Left hindlimb (tissue), 1 donor: ENCODE data around the gene C16orf90.
"Not testable (repeated sequence)": the region's sequence is repeated elsewhere in the genome, so short reads cannot be mapped to it uniquely, and the experiment has no call there.

Experiments used
- DNase-seq: peaks from one replicate; pipeline ENCODE4 v3.0.0-alpha.2; 2018

The C16orf90 gene

GRCh38 chr16:3511286-3512180 is 16.2 kb upstream of the C16orf90 start:
- no peak for DNase-seq

- no peak for DNase-seq
Measured at GRCh38 chr16:3510416-3510815, 15.1 kb upstream of the C16orf90 start.

- DNase-seq: no peak
Measured at GRCh38 chr16:3509470-3509928, 14.2 kb upstream of the C16orf90 start.

GRCh38 chr16:3508736-3509135 is 13.4 kb upstream of the C16orf90 start:
- no peak for DNase-seq

GRCh38 chr16:3503523-3503922 is 8.2 kb upstream of the C16orf90 start:
- no peak for DNase-seq

GRCh38 chr16:3501783-3502400 is 6.6 kb upstream of the C16orf90 start:
- DNase-seq: no peak

GRCh38 chr16:3501412-3501761 is 6.1 kb upstream of the C16orf90 start:
- not testable (repeated sequence) for DNase-seq

- DNase-seq: no peak
Measured at GRCh38 chr16:3498988-3499387, 3.7 kb upstream of the C16orf90 start.

GRCh38 chr16:3497771-3498170 is 2.5 kb upstream of the C16orf90 start:
- DNase-seq: no peak

- no peak for DNase-seq
Measured at GRCh38 chr16:3496386-3496785, 1.1 kb upstream of the C16orf90 start.

GRCh38 chr16:3494386-3494973 is 809 bp downstream of the C16orf90 start:
- no peak for DNase-seq

GRCh38 chr16:3492356-3492755 is 2.9 kb downstream of the C16orf90 start:
- DNase-seq: no peak

GRCh38 chr16:3490911-3491629 is 4.2 kb downstream of the C16orf90 start:
- DNase-seq: no peak

- DNase-seq: no peak
Measured at GRCh38 chr16:3488801-3489200, 6.5 kb downstream of the C16orf90 start.

- DNase-seq: peak; percentile 34
Measured at GRCh38 chr16:3487521-3488410, 7.5 kb downstream of the C16orf90 start.

- DNase-seq: peak; percentile 8
Measured at GRCh38 chr16:3486506-3487215, 8.6 kb downstream of the C16orf90 start.

GRCh38 chr16:3485821-3486505 is 9.3 kb downstream of the C16orf90 start:
- DNase-seq: no peak

GRCh38 chr16:3485097-3485745 is 10.1 kb downstream of the C16orf90 start:
- DNase-seq: no peak

- DNase-seq: no peak
Measured at GRCh38 chr16:3484318-3485096, 10.8 kb downstream of the C16orf90 start.
